LNCaP clone FGC (cell line): ENCODE data around the gene TCERG1L.

Experiments
- DNase-seq: peaks from one replicate; pipeline ENCODE4 v3.0.0-alpha.2; 2011; ENCODE audit warnings: low read depth
- H3K4me3 ChIP-seq: 2 replicates; pipeline ENCODE4 v1.5.1; 2011; ENCODE audit warnings: mild to moderate bottlenecking, low read depth, low read length, control low read depth
- TF ChIP-seq, protein P1 (sequence below): IDR thresholded peaks from 2 replicates; pipeline ENCODE4 v1.5.1; 2012; ENCODE audit warnings: mild to moderate bottlenecking; ENCODE audit not compliant: control insufficient read depth, insufficient read depth; ENCODE audit errors: extremely low read depth

TCERG1L gene

DNA sequence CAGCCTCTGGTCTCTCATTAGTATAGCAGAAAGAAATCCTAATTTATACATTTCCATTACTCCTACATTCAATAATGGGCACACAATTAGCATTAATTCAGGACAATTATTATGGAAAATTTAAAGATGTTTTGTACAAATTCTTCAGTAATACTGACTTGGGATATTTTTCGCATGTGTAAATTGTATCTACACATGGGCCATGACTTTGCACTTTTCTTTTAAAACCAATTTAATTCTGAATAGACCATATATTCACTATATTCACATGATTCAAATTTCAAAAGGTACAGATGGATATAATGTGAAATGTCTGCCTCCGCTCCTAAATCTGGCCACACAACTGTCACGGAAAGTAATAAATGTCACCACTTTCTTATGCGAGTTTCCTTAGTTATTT lies 123.0 kb downstream of the TCERG1L start:
- TF ChIP-seq, protein P1, sequence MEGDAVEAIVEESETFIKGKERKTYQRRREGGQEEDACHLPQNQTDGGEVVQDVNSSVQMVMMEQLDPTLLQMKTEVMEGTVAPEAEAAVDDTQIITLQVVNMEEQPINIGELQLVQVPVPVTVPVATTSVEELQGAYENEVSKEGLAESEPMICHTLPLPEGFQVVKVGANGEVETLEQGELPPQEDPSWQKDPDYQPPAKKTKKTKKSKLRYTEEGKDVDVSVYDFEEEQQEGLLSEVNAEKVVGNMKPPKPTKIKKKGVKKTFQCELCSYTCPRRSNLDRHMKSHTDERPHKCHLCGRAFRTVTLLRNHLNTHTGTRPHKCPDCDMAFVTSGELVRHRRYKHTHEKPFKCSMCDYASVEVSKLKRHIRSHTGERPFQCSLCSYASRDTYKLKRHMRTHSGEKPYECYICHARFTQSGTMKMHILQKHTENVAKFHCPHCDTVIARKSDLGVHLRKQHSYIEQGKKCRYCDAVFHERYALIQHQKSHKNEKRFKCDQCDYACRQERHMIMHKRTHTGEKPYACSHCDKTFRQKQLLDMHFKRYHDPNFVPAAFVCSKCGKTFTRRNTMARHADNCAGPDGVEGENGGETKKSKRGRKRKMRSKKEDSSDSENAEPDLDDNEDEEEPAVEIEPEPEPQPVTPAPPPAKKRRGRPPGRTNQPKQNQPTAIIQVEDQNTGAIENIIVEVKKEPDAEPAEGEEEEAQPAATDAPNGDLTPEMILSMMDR: no peak
- H3K4me3 ChIP-seq: no peak overlapping the region
- no peak for DNase-seq

DNA sequence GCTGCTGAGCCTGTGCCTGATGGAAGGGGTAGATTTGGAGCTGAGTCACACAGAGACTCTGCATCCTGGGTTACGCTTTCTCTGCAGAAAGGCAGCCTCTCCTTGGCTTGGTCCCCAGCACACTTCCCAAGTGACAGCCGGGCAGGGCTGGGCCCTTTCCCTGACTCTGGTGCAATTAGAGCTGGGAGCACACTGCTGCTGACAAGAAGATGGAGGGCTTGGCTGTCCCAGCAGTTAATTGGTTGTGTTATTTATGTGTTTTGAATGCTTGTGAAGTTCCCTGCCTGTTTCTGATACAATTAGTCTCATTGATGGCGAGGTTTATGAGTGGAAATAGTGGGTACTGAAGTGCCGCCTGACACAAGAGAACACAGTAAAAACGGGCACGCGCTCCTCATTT lies 123.6 kb downstream of the TCERG1L start:
- DNase-seq: no peak
- TF ChIP-seq, protein P1: no peak
- no peak overlapping the region for H3K4me3 ChIP-seq

DNA sequence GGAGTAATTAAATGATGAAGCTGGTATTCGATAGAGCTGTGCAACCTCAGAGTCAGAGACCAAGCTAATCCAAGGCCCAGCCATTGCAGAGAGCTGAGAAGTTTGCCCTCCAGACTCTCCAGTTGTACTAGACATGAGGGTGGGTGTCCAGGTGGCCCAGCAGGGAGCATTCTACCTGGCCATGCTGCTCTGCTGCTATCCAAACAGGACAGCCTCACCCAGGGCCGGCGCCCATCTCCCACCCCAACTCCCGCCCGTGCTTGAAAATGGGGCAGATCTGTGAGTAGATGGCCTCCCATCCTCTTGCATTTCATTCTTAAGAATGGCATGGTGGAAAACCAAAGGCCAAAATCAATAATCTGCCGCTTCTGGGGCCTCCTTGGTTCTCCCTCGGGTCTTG lies 124.2 kb downstream of the TCERG1L start:
- H3K4me3 ChIP-seq: no peak overlapping the region
- TF ChIP-seq, protein P1: no peak
- DNase-seq: no peak

DNA sequence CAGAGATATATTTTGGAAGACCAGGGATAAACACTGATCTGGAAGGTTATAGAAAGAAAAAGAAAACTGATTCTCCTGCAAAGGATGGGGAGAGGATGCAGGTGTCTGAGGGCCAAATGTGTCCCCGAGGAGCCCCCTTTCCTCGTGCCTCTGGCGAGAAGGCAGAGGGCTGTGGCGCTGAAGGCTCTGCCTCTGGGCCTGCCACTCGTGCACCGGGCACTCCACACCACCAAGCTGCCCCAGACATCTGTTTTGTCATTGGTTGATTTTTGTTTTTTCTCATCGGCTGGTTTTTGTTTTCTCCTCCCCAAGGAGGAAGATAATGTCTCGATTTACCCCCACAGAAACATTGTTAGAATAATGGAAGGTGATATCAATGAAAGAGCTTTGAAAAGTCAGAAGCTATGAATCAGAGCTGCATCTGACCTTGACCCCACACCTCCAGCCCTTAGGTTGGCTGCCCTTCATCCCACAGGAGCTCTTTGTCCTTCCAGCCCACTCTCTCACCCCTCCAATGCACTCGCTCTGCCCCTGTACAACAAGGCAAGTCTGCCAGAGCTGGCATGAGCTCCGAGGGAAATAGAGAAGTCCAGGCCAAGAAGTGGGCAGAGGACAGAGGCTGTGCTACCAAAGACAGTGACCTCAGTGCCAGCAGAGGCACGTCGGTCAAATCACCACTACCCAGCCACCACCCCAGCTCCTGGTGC lies 124.8 kb downstream of the TCERG1L start:
- TF ChIP-seq, protein P1: no peak
- DNase-seq: no peak
- H3K4me3 ChIP-seq: no peak overlapping the region

DNA sequence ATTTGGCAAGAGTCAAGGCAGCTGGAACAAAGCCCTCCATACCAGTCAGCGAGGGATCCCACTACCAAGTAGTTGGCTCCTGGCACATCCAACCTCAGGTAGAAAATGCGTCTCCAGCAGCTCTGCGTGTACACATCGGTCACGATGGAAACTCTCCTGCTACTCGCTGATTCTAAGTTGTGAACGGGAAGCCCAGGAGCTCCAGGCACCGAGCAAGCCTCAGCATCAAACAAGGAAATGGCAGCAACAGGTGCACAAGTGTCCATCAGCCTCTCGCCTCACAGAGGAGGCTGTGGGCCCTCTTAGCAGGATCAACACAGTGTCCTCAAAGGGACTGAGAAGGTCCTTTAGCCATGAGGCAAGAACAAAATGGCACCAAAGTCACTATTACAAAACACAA lies 127.0 kb downstream of the TCERG1L start:
- TF ChIP-seq, protein P1: no peak
- H3K4me3 ChIP-seq: no peak overlapping the region
- no peak for DNase-seq

DNA sequence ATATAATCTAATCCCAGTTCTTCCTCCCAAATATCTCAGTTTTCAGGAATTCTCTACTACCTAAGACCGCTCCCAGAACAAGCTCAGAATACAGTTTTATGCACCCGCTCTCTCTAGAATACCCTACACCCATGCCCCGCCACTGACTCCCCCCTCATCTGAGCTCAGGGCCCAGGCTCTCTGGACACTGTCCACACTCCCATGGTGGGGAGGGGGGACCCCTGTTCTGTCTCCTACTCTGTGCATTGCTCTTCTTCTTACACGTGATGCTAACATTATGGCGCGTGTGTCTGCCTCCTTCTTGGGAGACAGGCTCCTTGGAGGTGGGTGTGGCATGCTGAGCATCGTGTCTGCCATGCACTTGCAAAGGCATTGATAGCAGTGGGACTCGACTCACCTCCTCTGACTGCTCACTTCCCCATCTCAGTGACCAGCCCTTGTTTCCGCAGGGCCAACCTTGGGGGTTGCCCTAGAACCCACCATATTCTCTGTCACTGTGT lies 127.9 kb downstream of the TCERG1L start:
- TF ChIP-seq, protein P1: no peak
- DNase-seq: no peak
- no peak overlapping the region for H3K4me3 ChIP-seq

DNA sequence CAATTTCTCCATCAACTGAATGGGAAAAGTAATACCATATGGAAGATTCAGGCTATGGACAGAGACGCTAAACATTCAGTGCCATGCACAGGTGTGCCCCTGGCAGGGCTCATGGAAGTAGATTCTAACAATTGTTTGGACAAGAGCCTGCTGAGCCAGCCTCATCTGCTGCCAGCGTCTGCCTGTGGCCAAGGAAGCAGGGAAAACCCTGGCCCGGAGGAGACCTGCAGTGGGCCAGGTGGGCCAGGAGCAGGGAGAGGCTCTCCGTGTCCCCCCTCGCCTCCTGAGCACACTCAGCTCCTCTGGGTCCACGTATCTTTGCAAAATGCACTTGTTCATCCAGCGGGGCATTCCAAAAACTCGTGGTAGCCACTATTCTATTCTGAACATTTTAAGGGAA lies 130.1 kb downstream of the TCERG1L start:
- TF ChIP-seq, protein P1: no peak
- peak; percentile 49 for DNase-seq
- no peak overlapping the region for H3K4me3 ChIP-seq
